ENCODE data around the gene WBP4.
"Not testable (repeated sequence)": the region's sequence is repeated elsewhere in the genome, so short reads cannot be mapped to it uniquely, and the experiment has no call there.

WBP4 gene

GRCh38 chr13:41075485-41075884 is 14.2 kb downstream of the WBP4 start:
- no peak for TF ChIP-seq CTCF (conservative IDR thresholded peaks at IDR 0.05; ENCODE audit: low read depth, low read length)
- H3K27ac ChIP-seq = no peak overlapping the region
- H2AFZ ChIP-seq (ENCODE audit: low read depth) = no peak overlapping the region
- H3K4me3 ChIP-seq (IDR thresholded peaks at IDR 0.05; ENCODE audit: insufficient read depth, low read depth, low read length) = no peak overlapping the region
- H3K4me1 ChIP-seq (ENCODE audit: low read depth, poor library complexity, severe bottlenecking) = no peaks in the 10 kb centered on the region
- H3K27me3 ChIP-seq (ENCODE audit: insufficient read depth, low read depth) = no peaks in the 10 kb centered on the region
- no peaks in the 10 kb centered on the region for H4K20me1 ChIP-seq (ENCODE audit: insufficient read depth)
- H3K9ac ChIP-seq = no peak overlapping the region
- no peak overlapping the region for H3K4me2 ChIP-seq
- H3K36me3 ChIP-seq (ENCODE audit: insufficient read depth) = no peaks in the 10 kb centered on the region
- no peaks in the 10 kb centered on the region for H3K79me2 ChIP-seq (ENCODE audit: insufficient read depth, low read depth)

DNA sequence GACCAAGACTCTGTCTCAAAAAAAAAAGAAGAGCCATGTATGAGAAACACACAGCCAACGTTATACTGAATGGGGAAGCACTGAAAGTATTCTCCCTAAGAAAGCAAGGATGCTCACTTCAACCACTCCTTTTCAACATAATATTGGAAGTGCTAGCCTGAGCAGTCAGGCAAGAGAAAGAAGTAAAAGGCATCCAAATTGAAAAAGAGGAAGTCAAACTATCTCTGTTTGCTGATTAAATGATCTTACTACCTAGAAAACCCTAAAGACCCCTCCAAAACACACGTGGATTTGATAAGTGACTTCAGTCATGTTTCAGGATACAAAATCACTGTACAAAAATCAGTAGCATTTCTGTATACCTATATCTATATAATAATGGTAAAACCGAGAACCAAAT is 16.2 kb downstream of the WBP4 start:
- no peaks in the 10 kb centered on the region for H4K20me1 ChIP-seq (ENCODE audit: insufficient read depth)
- no peaks in the 10 kb centered on the region for H3K27me3 ChIP-seq (ENCODE audit: insufficient read depth, low read depth)
- no peak overlapping the region for H3K9ac ChIP-seq
- no peak overlapping the region for H2AFZ ChIP-seq (ENCODE audit: low read depth)
- no peak overlapping the region for H3K4me3 ChIP-seq (IDR thresholded peaks at IDR 0.05; ENCODE audit: insufficient read depth, low read depth, low read length)
- H3K4me2 ChIP-seq = no peak overlapping the region
- no peaks in the 10 kb centered on the region for H3K4me1 ChIP-seq (ENCODE audit: low read depth, poor library complexity, severe bottlenecking)
- TF ChIP-seq CTCF (conservative IDR thresholded peaks at IDR 0.05; ENCODE audit: low read depth, low read length) = no peak
- no peaks in the 10 kb centered on the region for H3K36me3 ChIP-seq (ENCODE audit: insufficient read depth)
- H3K27ac ChIP-seq = no peak overlapping the region
- no peaks in the 10 kb centered on the region for H3K79me2 ChIP-seq (ENCODE audit: insufficient read depth, low read depth)

DNA sequence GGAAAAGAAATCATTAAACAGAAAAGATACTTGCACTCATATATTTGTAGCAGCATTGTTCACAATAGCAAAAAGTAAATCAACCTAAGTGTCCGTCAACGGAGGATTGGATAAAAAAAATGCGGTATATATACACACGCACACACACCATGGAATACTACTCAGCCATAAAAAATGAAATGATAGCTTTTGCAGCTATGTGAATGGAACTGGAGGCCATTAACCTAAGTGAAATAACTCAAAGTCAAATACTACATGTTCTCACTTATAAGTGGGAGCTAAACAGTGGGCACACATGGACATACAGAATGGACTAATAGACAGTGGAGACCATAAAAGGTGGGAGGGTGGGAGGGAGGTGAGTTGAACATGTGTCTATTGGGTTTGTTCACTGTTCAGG is 18.4 kb downstream of the WBP4 start:
- H3K27ac ChIP-seq = no peak overlapping the region
- H3K4me2 ChIP-seq = no peak overlapping the region
- H3K4me1 ChIP-seq (ENCODE audit: low read depth, poor library complexity, severe bottlenecking) = no peaks in the 10 kb centered on the region
- H2AFZ ChIP-seq (ENCODE audit: low read depth) = no peak overlapping the region
- H4K20me1 ChIP-seq (ENCODE audit: insufficient read depth) = no peaks in the 10 kb centered on the region
- no peaks in the 10 kb centered on the region for H3K36me3 ChIP-seq (ENCODE audit: insufficient read depth)
- no peak overlapping the region for H3K9ac ChIP-seq
- TF ChIP-seq CTCF (conservative IDR thresholded peaks at IDR 0.05; ENCODE audit: low read depth, low read length) = no peak
- no peaks in the 10 kb centered on the region for H3K27me3 ChIP-seq (ENCODE audit: insufficient read depth, low read depth)
- H3K79me2 ChIP-seq (ENCODE audit: insufficient read depth, low read depth) = no peaks in the 10 kb centered on the region
- H3K4me3 ChIP-seq (IDR thresholded peaks at IDR 0.05; ENCODE audit: insufficient read depth, low read depth, low read length) = no peak overlapping the region

- TF ChIP-seq CTCF (conservative IDR thresholded peaks at IDR 0.05; ENCODE audit: low read depth, low read length) = no peak
- no peaks in the 10 kb centered on the region for H3K79me2 ChIP-seq (ENCODE audit: insufficient read depth, low read depth)
- H3K4me2 ChIP-seq = no peak overlapping the region
- no peaks in the 10 kb centered on the region for H3K36me3 ChIP-seq (ENCODE audit: insufficient read depth)
- H2AFZ ChIP-seq (ENCODE audit: low read depth) = no peak overlapping the region
- H3K27me3 ChIP-seq (ENCODE audit: insufficient read depth, low read depth) = no peaks in the 10 kb centered on the region
- H3K27ac ChIP-seq = no peak overlapping the region
- H3K4me3 ChIP-seq (IDR thresholded peaks at IDR 0.05; ENCODE audit: insufficient read depth, low read depth, low read length) = no peak overlapping the region
- no peaks in the 10 kb centered on the region for H3K4me1 ChIP-seq (ENCODE audit: low read depth, poor library complexity, severe bottlenecking)
- H4K20me1 ChIP-seq (ENCODE audit: insufficient read depth) = no peaks in the 10 kb centered on the region
- H3K9ac ChIP-seq = no peak overlapping the region
Measured at GRCh38 chr13:41085961-41086585, 24.8 kb downstream of the WBP4 start.

- not testable (repeated sequence) for H3K79me2 ChIP-seq (ENCODE audit: insufficient read depth, low read depth); H3K4me2 ChIP-seq; H4K20me1 ChIP-seq (ENCODE audit: insufficient read depth); H3K4me3 ChIP-seq (IDR thresholded peaks at IDR 0.05; ENCODE audit: insufficient read depth, low read depth, low read length); H3K27me3 ChIP-seq (ENCODE audit: insufficient read depth, low read depth); H3K9ac ChIP-seq; H3K36me3 ChIP-seq (ENCODE audit: insufficient read depth); H2AFZ ChIP-seq (ENCODE audit: low read depth); H3K4me1 ChIP-seq (ENCODE audit: low read depth, poor library complexity, severe bottlenecking); H3K27ac ChIP-seq
Measured at GRCh38 chr13:41095681-41096080, 34.4 kb downstream of the WBP4 start.
